HG02938 (cell line): ENCODE results near the gene SERPINA3.
"Not testable (repeated sequence)": the region's sequence is repeated elsewhere in the genome, so short reads cannot be mapped to it uniquely, and the experiment has no call there.

ENCODE experiments used
- ATAC-seq: cut with Tn5 transposase; IDR thresholded peaks from one replicate; pipeline ENCODE4 v1.9.1; 2021; ENCODE audit warnings: mild to moderate bottlenecking, moderate library complexity; ENCODE audit not compliant: unreplicated experiment

Gene SERPINA3

DNA sequence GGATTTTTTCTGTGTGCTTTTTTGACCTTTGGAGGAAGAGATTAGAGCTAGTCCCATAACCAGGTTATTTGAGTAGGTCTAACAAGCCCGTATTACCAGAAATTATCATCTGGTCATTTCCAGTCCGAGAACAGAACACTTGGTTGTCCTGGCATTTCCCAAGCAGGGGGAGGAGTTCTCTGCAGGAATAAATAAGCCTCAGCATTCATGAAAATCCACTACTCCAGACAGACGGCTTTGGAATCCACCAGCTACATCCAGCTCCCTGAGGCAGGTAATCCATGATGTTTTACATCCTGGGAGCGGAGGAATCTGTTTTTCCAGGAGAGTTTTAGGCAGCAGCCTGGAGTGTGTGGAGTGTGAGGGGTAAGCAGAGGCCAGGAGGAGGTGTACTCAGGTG lies at the start of gene SERPINA3:
TSS of gene SERPINA3 (plus strand) at position 218 of the 400 bp plus-strand sequence. CDS start 2,051 bp downstream, outside the sequence.
- ATAC-seq, result no peak

DNA sequence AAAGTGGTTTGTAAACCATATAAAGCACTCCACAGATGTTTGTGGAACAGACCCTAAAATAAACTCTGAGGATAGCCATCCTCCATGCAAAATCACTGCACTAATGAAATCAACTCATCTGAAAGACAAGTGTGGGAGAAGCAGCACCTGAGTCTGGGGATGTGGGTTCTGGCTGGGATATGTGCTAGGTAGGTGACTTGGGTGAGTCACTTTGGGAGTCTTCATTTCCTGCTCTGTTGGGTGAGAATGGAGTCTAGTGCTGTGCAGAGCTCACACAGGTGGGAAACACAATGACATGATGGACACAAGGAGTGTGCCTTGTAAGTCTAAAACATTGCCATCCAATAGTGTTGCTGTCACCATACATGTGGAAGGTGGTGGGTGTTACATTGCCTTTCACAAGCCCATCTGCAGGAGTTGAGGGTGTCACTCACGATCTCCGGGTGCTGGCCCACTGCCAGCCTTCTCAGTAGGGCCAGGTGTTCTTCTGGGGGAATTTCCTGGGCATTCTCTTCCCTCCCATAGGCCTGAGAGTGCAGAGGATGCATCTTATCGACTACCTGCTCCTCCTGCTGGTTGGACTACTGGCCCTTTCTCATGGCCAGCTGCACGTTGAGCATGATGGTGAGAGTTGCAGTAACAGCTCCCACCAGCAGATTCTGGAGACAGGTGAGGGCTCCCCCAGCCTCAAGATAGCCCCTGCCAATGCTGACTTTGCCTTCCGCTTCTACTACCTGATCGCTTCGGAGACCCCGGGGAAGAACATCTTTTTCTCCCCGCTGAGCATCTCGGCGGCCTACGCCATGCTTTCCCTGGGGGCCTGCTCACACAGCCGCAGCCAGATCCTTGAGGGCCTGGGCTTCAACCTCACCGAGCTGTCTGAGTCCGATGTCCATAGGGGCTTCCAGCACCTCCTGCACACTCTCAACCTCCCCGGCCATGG lies 49.0 kb upstream of the SERPINA3 start:
- ATAC-seq, result no peak

DNA sequence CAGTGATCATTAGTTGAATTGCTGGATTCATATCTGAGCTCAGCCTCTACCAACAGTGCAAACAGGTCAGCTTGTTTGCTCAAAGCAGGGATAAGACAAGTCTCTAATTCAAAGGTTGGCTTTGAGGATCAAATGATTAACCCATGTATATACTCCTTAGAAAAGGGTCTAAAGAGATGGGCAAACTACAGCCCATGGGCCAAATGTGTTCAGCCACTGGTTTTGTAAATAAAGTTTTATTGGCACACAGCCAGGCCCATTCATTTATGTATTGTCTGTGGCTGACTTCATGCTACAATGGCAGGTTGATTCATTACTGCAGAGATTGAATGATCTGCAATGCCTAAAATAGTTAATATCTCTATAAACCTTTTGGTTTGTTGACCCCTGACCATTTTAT lies 47.8 kb upstream of the SERPINA3 start:
- no peak for ATAC-seq

DNA sequence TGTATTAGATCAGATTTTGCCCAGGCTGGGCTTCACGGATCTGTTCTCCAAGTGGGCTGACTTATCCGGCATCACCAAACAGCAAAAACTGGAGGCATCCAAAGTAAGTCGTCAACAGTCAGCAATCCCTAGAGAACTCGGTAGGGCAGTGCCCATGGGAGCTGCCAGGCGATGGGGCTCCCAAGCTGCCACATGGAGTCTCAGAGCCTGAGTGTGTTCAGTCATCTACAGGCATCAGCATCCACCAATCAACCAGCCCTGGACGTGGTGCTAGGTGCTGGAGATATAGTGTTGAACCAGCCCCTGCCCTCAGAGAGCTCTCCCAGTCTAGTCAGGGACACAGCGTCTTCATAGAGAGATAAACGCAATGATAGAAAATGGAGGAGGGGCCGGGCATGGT lies 44.0 kb upstream of the SERPINA3 start:
- no peak for ATAC-seq

DNA sequence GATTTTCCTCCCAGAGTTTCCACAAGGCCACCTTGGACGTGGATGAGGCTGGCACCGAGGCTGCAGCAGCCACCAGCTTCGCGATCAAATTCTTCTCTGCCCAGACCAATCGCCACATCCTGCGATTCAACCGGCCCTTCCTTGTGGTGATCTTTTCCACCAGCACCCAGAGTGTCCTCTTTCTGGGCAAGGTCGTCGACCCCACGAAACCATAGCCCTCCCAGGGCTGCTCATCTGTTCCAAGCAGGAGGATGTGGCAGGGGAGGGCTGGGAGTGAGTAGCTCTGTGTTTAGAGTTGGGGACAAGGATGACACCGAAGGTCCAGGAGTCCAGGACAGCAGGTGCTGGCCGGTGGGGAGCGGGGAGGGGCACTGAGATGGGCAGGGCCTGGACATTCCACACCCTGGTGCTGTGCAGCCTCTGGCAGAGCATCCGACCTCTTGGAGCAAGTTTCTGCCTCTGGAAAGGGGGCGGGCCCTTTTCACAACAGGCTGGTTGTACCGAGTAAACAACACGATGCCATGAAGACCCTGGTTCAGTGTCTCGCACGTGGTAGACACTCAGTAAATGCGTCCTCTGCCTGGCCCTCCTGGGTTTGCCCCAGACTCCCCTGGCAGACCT lies 42.7 kb upstream of the SERPINA3 start:
- no peak for ATAC-seq

DNA sequence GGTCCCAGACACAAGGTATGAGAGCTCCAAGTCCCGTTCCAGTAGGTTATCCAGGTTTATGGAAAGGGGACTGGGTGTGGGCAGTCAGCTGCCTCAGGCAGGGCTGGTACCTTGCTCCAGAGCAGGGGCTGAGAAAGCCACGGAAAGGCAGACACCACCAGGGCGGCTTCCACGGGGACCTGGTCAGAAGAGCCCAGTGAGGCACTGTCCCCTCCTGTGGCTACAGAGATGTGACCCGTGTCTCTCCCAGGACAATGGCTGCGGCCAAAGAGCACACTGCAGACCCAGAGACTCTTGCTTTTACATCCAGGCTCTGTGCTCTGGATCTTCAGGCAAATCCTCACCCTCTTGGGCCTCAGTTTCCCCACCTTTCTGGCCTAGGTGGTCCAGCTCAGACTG lies 42.2 kb upstream of the SERPINA3 start:
- no peak for ATAC-seq

DNA sequence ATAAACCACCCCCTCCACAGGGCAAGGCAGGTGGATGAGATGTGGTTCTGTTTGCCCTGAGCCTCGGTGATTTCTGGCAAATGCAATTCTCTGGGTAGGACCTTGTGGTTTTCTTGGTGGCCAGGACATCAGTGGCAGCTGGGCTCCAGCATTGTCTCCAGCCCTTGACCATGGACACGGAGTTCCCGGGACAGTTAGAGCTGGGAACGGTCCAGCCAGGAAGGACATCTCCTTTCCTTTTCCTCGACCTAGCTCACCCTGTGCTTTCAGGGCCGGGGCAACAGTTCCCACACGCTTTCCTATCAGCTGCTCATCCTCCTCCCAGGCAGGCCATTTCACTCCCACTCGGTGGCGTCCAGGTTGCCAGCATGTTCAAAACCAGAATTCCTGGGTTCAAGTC lies 41.8 kb upstream of the SERPINA3 start:
- no peak for ATAC-seq

DNA sequence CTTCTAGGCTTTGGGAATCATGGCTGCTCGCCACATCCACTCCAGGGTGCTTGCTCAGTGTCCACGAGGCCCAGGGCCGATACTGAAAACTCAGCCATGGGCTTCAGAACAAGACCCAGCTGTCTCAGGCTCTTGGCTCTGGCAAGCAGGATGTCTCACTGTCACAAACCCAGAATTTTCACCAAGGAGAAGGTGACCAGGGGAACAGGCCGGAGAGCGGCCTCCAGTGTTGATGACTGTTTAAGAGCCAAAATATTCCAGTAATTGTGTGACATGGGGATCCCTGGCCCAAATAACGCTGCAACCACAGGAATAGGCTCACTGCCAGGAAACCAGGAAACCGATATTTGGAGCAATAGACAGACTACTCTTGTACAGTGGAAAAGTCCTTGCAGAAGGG lies 40.8 kb upstream of the SERPINA3 start:
- ATAC-seq, result no peak

DNA sequence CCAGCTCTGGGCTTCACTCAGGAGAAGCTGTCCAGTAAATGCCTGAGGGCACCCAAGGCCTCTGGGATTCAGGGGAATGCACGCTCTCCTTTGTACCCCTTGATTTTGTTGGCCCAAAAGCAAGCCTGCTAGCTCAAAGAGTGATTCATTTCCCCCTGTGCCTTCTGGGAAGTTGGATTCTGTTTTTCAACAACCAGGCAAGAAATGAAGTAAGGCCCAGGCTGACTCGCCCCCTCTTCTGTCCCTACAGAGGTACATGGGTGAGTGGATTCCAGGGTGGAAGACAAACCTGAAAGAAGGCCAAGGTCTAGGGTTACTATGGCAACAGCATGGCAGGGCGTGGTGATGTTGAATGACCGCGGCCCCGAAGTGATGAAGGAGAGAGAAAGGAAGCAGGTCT lies 40.2 kb upstream of the SERPINA3 start:
- ATAC-seq, result no peak

DNA sequence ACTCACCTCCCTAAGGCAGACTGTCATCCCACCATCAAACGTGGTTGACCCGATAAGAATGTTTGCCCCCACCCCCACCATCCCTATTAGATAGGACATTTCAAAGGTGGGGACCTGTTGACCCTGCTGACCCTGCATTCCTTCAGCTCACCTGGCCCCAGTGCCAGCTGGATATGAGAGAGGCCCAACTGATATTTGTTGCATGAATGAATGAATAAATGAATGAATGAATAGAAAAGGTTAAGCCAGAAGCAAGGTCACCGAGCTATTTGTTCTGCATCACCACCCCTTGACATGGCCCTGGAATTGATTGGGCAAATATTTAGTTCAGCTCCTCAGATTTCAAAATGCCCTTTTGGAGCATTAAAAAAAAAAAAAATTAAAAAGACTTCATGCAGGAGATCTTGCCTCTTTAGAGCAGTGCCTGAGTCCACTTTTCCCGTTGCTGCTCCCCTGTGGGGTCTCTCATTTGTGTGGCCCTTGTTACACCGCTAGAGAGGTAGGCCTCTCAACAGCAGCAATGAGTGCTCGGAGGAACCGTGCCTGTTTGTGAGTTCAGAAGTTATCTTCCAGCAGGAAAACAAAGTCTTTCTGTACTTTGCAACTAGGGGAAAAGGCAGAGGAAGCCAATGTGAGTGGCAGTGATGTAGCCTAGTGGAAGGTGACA lies 39.4 kb upstream of the SERPINA3 start:
- no peak for ATAC-seq

DNA sequence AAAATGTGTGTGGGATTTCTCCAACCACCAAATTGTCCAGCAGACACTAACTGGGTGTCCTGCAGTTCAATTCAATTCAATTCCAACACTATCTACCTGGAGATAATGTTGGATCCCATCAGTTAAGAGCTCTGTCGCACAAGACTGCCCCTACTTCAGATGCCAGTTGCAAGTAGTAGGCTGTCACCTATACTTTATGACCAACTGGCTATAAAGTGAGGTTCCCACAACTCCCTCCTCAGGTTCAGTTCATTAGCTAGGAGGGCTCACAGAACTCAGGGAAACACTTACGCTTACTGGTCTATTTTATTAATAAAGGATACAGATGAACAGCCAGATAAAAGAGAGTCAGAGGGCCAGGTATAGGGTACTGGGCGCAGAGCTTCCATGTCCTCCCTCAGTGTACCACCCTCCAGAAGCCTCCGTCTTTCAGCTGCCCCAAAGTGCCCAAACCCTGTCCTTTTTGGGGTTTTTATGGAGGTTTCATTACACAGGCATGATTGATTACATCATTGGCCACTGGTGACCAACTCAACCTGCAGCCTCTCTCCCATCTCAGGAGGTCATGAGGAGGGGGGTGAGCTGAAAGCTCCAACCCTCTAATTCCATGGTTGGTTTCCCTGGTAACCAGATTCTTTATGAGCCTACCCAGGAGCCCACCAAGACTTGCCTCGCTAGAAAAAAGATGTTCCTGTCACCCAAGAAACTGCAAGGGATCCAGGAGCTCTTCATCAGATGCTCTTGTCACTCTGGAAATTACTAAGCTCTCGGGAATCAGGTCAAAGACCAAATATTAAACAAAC lies 38.5 kb upstream of the SERPINA3 start:
- ATAC-seq, result no peak

DNA sequence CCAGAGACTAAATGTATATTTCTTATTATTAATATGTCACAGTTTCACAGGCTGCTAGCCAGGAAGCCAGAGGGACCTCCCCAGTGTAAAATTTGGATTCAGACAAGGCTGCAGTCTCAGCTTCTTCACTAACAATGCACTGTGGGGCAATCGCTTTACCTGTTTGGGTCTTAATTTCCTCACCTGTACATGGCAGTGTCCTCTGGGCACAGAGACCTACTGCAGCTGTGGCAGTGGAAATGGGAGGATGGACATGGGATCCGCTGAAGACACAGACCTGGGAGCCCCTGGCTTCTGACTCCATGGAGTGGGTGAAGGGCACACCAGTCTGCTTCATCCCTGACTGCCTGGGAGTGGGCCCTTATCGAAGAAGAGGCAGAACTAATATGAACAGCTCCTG lies 37.9 kb upstream of the SERPINA3 start:
- no peak for ATAC-seq

DNA sequence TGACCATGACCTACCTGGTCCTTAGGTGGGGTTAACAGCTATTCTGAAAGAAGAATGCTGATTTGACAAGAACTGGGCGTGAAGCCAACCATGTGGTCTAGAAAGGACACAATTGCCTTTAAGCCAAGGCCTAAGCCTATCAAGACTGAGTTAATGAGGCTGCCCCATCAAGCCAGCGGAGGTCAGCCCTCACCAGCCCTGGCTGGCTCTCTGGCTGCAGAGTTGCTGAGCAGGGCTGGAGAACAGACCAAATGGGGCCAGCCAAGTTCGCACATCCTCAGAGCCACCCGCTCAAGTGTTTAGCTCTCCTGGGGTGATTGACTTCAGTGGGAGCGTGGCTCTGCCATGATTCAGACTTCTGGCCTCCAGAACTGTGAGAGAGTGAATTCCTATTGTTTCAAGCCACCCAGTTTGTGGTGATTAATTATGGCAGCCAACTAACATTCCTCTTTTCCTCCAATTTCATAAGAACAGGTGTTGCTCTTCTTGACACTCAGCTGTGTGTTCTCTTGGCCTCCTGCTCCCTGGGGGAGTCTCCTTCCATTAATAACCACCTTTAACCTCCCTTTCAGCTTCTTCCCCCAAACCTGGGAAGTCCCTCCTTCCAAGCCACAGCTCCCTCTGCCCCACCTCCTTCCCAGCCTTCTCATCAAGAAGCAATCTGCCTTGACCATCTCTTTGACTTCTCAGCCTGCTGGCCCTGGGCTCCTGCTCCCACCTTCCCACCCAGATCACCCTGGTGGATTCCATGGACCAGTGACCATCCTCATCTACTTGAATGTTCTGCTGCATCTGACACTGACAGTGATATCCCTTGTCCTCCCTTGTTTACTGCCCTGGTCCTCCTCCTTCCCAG lies 36.2 kb upstream of the SERPINA3 start:
- no peak for ATAC-seq

DNA sequence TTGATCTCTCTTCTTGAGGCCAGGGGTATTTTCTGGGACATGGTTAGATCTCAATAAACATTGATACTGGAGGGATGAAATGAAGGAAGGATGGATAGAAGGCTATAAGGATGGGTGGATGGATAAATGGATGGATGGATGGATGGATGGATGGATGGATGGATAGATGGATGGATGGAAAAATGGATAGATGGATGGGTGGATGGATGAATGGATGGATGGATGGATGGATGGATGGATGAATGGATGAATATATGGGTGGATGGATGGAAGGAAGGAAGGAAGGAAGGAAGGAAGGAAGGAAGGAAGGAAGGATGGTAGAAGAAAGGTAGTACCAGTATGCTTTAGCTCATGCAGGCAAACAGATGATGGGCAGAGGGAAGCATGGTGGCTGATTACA lies 34.7 kb upstream of the SERPINA3 start:
- not testable (repeated sequence) for ATAC-seq

DNA sequence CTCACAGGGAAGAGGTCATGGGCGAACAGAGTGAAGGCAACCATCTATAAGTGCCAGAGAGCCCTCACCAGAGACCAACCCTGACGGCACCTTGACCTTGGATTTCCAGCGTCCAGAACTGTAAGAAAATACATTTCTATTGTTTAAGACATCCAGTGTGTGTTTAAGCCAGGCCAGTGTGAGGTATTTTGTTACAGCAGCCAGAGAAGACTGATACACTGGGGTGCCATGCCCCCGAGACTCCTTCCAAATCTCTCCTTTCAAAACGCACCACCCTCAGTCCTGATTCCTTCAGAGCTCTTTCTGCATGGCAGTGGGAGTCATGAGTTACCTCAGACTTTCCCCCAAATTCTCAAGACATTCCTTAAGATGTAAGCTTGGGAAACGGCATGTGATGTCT lies 33.5 kb upstream of the SERPINA3 start:
- no peak for ATAC-seq

DNA sequence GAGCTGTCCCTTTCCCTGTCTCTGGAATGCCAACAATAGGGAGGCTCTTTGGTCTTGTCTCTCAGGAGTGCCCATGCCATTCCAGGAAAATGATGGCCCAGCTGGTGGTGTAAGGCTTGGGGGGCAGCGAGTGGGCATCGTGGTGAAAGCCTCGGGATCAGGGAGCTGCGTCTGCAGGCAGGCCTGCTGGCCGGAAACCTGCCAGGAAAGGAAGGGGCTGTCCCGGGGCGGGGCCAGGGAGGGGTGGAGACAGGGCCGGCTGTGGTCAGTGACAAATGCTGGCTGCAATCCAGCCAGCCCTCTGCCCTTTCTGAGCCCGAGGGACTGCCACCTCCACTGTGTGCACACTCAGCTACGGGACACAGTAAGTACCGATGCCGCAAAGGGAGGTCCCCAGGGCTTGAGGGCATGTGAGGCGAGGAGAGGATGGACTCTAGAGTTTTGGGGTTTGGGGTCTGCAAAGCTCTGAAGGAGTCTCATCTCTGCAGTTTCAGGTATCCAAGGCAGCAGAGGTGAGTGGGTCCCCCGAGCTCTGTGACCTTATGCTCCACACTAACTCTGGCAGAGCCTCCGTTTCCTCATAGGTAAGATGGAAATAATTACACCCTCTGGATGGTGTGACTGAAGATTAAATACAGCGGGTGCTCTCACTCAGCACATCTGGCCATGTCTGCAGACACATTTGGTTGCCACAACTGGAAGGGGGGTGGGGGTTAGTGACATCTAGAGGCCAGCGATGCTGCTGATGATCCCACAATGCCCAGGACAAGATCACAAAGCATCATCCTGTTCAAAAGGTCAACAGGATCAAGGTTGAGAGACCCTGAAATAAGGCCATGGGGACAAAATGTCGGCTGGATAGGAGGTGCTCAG lies 30.8 kb upstream of the SERPINA3 start, which contains the start of gene SERPINA5:
TSS of gene SERPINA5 (plus strand) at position 300 of the 873 bp plus-strand sequence. CDS start 5,937 bp downstream, outside the sequence.
- ATAC-seq, result no peak

DNA sequence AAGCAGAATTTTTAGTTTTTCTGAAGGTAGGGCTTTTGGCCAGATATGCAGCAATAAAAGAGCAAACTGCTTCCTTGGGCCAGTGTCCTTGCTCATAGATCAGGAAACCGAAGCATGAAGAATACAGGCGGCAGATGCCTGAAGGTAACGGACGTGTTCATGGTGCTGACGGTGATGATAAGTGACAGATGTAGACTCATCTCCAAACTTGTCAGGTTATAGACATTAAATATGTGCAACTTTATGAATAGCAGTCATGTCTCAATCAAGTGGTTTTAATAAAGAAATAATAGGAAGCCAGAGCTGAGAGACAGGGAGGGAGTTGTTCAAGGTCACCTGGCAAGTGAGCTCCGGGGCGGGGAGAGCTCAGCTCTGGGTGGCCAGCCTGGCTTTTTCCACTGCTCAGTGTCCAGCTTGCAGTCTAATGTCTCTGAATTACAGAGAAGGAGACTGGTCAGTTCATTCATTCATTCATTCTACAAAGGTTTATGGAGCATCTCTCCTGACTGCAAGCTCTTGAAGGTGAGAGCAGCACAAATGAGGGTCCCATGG lies 29.9 kb upstream of the SERPINA3 start:
- no peak for ATAC-seq

DNA sequence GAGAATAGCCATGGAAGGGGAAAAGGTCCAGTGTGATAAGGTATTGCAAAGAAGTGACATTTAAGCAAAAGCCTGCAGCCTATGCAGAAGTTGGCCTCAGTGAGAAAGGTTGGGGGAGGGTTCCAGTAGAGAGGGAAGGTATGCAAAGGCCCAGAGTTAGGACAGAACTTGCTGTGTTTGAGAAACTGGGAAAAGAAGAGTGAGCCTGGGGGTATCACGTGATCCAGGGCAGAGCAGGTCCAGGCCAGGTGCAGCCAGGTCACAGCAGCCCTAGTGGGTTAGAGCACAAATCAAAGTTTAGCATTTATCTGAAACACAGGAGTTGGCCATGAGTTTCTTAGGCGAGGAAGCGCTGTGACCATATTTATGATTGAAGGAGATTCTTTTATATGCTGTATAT lies 29.3 kb upstream of the SERPINA3 start:
- ATAC-seq, result no peak

DNA sequence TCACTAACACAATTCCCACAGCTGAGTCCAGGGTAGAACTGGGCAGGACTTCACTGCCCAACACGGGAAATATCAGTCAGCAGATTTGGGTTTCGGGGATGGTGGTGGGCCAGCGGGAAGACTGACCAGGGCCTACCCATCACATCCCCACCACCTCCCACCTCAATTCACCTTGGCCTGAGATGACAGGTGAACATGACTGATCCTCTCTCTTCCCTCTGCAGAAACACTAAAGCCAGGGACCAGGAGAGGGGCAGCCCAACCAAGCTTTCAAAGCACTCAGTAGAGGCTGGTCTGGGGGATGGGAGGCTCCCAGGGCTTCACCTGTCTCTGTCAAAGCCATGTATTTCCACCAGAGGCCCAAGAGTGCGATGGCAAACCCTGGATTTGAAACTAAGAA lies 28.6 kb upstream of the SERPINA3 start:
- ATAC-seq, result no peak
